Thymus (tissue), 11 donors: Measurements from ENCODE around the gene LTO1. TPM values are rescaled to one million over a fixed set of nuclear protein-coding genes. Genes with fewer than 3 reads are reported as not detected.
A peak's percentile ranks its signal among the peaks of the same experiment; 100 is the strongest.

Experiments
- DNase-seq, 9 donors: peaks; one replicate each; pipeline ENCODE4 v3.0.0-alpha.2; 2013; ENCODE audit warnings: low spot score in 9 of 9, low read depth in 6 of 9, missing footprints in 1 of 9
- H3K27ac ChIP-seq, 2 donors: one replicate each; pipeline ENCODE4 v1.5.1; 2013; ENCODE audit warnings: control low read depth in 1 of 2, low read depth in 1 of 2, low read length in 1 of 2, mild to moderate bottlenecking in 1 of 2, moderate library complexity in 1 of 2
- H3K27me3 ChIP-seq, 2 donors: one replicate each; pipeline ENCODE4 v1.5.1; 2013; ENCODE audit warnings: low read length in 1 of 2; ENCODE audit not compliant: control insufficient read depth in 2 of 2, insufficient read depth in 1 of 2
- H3K36me3 ChIP-seq, 2 donors: one replicate each; pipeline ENCODE4 v1.5.1; 2013; ENCODE audit warnings: low read length in 1 of 2, mild to moderate bottlenecking in 1 of 2, moderate library complexity in 1 of 2; ENCODE audit not compliant: control insufficient read depth in 2 of 2, insufficient read depth in 2 of 2
- H3K4me1 ChIP-seq, 2 donors: one replicate each; pipeline ENCODE4 v1.5.1; 2013; ENCODE audit warnings: low read length in 2 of 2; ENCODE audit not compliant: control insufficient read depth in 2 of 2, insufficient read depth in 2 of 2
- H3K4me3 ChIP-seq, 2 donors: one replicate each; pipeline ENCODE4 v1.5.1; 2013; ENCODE audit warnings: low read length in 2 of 2, control low read depth in 1 of 2, mild to moderate bottlenecking in 1 of 2
- H3K9me3 ChIP-seq, 2 donors: one replicate each; pipeline ENCODE4 v1.5.1; 2013; ENCODE audit warnings: low read length in 1 of 2, mild to moderate bottlenecking in 1 of 2; ENCODE audit not compliant: control insufficient read depth in 2 of 2, insufficient read depth in 1 of 2
- WGBS: extraction: QIAGEN DNeasy Blood & Tissue Kit; methylation state at CpG from one replicate; pipeline ENCODE4 v1.1.7; 2013; 5-methylcytosine and 5-hydroxymethylcytosine counted together
- polyA plus RNA-seq: library from polyadenylated mRNA; stranded (reverse); fragments of 200-250 nt; gene quantifications from one replicate; pipeline ENCODE4 v1.2.3, GENCODE V29; 2013
- total RNA-seq: library from RNA; stranded (reverse); fragments of 120-200 nt; gene quantifications from one replicate; pipeline ENCODE4 v1.2.4, GENCODE V29; 2013
- donor health status: healthy.

LTO1 gene
- total and polyA plus RNA-seq, 2 donors: 11.8 to 29.3 TPM

GRCh38 chr11:69686452-69686851 lies 11.3 kb upstream of the LTO1 start:
- DNase-seq: no peak
- H3K4me3 ChIP-seq: no peak overlapping the region
- peaks cover 11 to 45% of the 10 kb centered on the region in 2 donors for H3K27me3 ChIP-seq
- 82% methylated on average over 13 of the region's 13 CpGs for WGBS
- H3K36me3 ChIP-seq: no peaks in the 10 kb centered on the region
- H3K9me3 ChIP-seq: no peaks in the 10 kb centered on the region
- no peaks in the 10 kb centered on the region for H3K4me1 ChIP-seq
- H3K27ac ChIP-seq: no peak overlapping the region

DNA sequence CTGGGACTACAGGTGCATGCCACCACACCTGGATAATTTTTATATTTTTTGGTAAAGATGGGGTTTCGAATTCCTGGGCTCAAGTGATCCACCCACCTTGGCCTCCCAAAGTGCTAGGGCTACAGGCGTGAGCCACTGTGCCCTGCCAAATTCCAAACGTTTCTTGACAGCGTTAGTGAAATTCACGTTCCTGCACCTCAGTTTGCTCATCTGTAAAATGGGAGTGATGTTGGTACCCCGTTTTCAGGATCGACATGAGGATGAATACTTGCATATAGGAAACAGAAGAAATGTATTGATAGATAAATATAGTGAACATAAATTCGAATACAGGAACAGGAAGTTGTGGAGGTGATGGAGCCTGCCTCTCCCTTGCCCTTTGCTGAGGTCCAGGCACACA lies 10.2 kb upstream of the LTO1 start:
- Histone ChIP-seq H3K4me3 (no peak overlapping the region), H3K36me3 (no peaks in the 10 kb centered on the region), H3K9me3 (no peaks in the 10 kb centered on the region), H3K27ac (no peak overlapping the region), H3K27me3 (peaks cover 11 to 45% of the 10 kb centered on the region in 2 donors), H3K4me1 (no peaks in the 10 kb centered on the region)
- WGBS: 55% methylated on average over 8 of the region's 8 CpGs
- no peak for DNase-seq

DNA sequence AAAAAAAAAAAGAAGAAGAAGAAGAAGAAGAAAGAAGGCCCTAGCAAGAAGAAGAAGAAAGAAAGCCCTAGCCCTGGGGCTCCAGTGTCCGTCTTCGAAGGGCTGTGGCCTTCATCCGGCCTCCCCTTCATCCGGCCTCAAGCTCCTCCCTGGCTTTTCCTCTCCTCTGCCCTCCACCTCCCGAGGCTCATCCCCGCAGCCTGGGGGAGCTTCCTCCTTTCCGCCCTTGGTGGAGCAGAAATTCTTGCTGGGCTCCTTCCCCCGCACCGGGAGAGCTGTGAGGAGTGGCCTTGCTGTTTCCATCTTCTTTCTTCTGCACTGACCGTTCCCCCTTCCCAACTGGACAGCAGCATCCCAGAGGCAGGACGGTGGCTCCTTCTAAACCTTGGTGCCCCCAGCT lies 9.5 kb upstream of the LTO1 start:
- Histone ChIP-seq H3K27me3 (peaks cover 9 to 45% of the 10 kb centered on the region in 2 donors), H3K4me3 (no peak overlapping the region), H3K4me1 (no peaks in the 10 kb centered on the region), H3K9me3 (no peaks in the 10 kb centered on the region), H3K27ac (no peak overlapping the region), H3K36me3 (no peaks in the 10 kb centered on the region)
- WGBS: 74% methylated on average over 11 of the region's 11 CpGs
- DNase-seq: no peak

- H3K27ac ChIP-seq: no peak overlapping the region
- H3K9me3 ChIP-seq: no peaks in the 10 kb centered on the region
- no peak for DNase-seq
- peaks cover 7 to 46% of the 10 kb centered on the region in 2 donors for H3K27me3 ChIP-seq
- H3K4me3 ChIP-seq: no peak overlapping the region
- 74% methylated on average over 9 of the region's 9 CpGs for WGBS
- no peaks in the 10 kb centered on the region for H3K36me3 ChIP-seq
- no peaks in the 10 kb centered on the region for H3K4me1 ChIP-seq
These were observed 8.7 kb upstream of the LTO1 start for GRCh38 chr11:69683764-69684333.

- WGBS: 92% methylated on average over 7 of the region's 7 CpGs
- DNase-seq: no peak
- peaks cover 7 to 47% of the 10 kb centered on the region in 2 donors for H3K27me3 ChIP-seq
These were observed 7.7 kb upstream of the LTO1 start for GRCh38 chr11:69682681-69683326.

DNA sequence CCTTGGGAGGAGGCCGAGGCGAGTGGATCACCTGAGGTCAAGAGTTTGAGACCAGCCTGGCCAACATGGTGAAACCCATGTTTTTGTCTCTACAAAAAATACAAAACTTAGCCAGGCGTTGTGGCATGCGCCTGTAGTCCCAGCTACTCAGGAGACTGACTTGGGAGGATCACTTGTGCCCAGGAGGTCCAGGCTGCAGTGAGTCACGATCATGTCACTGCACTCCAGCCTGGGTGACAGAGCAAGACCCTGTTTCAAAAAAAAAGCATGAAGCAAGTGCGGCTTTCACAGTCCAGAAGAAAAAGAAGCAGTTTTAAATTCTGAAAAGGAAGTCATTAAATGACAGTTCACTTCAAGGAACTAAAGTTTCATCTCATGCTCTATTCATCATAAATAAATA lies 7.1 kb upstream of the LTO1 start:
- Histone ChIP-seq H3K36me3 (no peaks in the 10 kb centered on the region), H3K4me1 (no peaks in the 10 kb centered on the region), H3K9me3 (no peaks in the 10 kb centered on the region), H3K27ac (no peak overlapping the region), H3K4me3 (no peak overlapping the region), H3K27me3 (peaks cover 7 to 45% of the 10 kb centered on the region in 2 donors)
- WGBS: 96% methylated on average over 6 of the region's 6 CpGs
- no peak for DNase-seq

More at GRCh38 chr11:69682681-69683326, 7.7 kb upstream of the LTO1 start:
- Histone ChIP-seq H3K36me3 (no peaks in the 10 kb centered on the region), H3K9me3 (no peaks in the 10 kb centered on the region), H3K4me1 (no peaks in the 10 kb centered on the region), H3K4me3 (no peak overlapping the region), H3K27ac (no peak overlapping the region)

DNA sequence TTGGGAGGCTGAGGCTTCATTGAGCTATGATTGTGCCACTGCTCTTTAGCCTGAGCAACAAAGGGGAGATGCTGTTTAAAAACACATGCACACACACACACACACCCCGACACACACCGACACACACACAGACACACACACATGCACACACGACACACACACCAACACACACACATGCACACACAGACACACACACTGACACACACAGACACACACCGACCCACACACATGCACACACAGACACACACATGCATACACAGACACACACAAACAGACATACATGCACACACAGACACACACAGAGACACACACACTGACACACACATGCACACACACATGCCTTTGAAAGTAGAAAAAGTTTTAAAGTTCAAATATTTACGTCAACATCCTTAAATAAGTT lies 5.5 kb upstream of the LTO1 start:
- Histone ChIP-seq H3K4me3 (no peak overlapping the region), H3K4me1 (peaks cover 0 to 1% of the 10 kb centered on the region in 2 donors), H3K9me3 (no peaks in the 10 kb centered on the region), H3K27me3 (peaks cover 7 to 34% of the 10 kb centered on the region in 2 donors), H3K36me3 (no peaks in the 10 kb centered on the region), H3K27ac (no peak overlapping the region)
- no peak for DNase-seq
- 95% methylated on average over 5 of the region's 5 CpGs for WGBS

DNA sequence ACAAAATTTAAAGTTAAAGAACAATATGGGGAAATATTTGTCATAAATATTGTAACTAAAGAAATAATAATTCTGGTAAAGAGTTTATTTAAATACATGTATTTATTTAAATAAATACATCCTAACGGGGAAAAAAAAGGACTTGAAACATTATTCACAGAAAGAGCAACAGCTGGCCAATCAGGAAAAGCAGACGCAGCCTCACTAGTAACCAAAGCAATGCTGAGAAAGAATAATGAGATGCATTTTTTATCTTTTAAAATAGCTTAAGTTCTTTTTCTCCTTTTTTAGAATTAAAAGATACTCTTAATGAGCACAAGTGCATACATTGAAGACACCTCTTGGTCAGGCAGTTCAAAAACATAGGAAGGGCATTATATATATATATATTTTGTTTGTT lies 2.6 kb upstream of the LTO1 start:
- DNase-seq: no peak
- peaks cover 0 to 2% of the 10 kb centered on the region in 2 donors for H3K36me3 ChIP-seq
- H3K9me3 ChIP-seq: no peaks in the 10 kb centered on the region
- peaks cover 13% of the 10 kb centered on the region in 2 donors for H3K4me1 ChIP-seq
- no peak overlapping the region for H3K27ac ChIP-seq
- H3K4me3 ChIP-seq: no peak overlapping the region
- H3K27me3 ChIP-seq: peaks cover 3 to 18% of the 10 kb centered on the region in 2 donors
- 91% methylated on average over 2 of the region's 2 CpGs for WGBS

- peak overlapping the region; percentile 84 to 96 for H3K4me3 ChIP-seq
- H3K27ac ChIP-seq: peak overlapping the region in 1 of 2 donors; percentile 66
These were observed 777 bp downstream of the LTO1 start for GRCh38 chr11:69674267-69674885.

More at GRCh38 chr11:69674267-69674885, 777 bp downstream of the LTO1 start:
- no peak for DNase-seq
- H3K4me1 ChIP-seq: peaks cover 13% of the 10 kb centered on the region in 2 donors
- 27% methylated on average over 18 of the region's 18 CpGs for WGBS
- peaks cover 14 to 21% of the 10 kb centered on the region in 2 donors for H3K36me3 ChIP-seq
- peaks cover 0 to 3% of the 10 kb centered on the region in 2 donors for H3K9me3 ChIP-seq
- peaks cover 3 to 12% of the 10 kb centered on the region in 2 donors for H3K27me3 ChIP-seq
